Spleen (tissue), 7 donors: ENCODE measurements around the gene GALNT15.

ENCODE experiments used
- POLR2A ChIP-seq, 3 donors: fragments of 450-650 bp; IDR thresholded peaks; one replicate each; pipeline ENCODE4 v1.5.1; 2017; ENCODE audit warnings: antibody characterized with exemption in 3 of 3, mild to moderate bottlenecking in 1 of 3
- TF ChIP-seq, protein P1 (sequence below), 11 experiments: fragments of 200-600 bp in 7 of 11; fragments of 450-650 bp in 4 of 11; sonication (generic) in 4 of 11; IDR thresholded peaks in 8 of 11; conservative IDR thresholded peaks in 3 of 11; 1 replicate in 7 of 11; 2 replicates in 4 of 11; pipeline versions ENCODE4 v1.4.0 to v1.8.0; 2016 to 2021; ENCODE audit warnings: antibody characterized with exemption in 11 of 11, inconsistent platforms in 4 of 11, mild to moderate bottlenecking in 1 of 11
- donor health status: DM: no; HTN: no; CAD: no; lungs with moderate emphysema.
- donor health status: DM: no; HTN: no; CAD: no.
- donor health status: DM: no; HTN: no; CAD: no.

GRCh38 chr3:16231983-16232382 lies 57.5 kb downstream of the GALNT15 start:
- no peak for TF ChIP-seq POLR2A (IDR thresholded peaks at IDR 0.05)
- TF ChIP-seq, protein P1, sequence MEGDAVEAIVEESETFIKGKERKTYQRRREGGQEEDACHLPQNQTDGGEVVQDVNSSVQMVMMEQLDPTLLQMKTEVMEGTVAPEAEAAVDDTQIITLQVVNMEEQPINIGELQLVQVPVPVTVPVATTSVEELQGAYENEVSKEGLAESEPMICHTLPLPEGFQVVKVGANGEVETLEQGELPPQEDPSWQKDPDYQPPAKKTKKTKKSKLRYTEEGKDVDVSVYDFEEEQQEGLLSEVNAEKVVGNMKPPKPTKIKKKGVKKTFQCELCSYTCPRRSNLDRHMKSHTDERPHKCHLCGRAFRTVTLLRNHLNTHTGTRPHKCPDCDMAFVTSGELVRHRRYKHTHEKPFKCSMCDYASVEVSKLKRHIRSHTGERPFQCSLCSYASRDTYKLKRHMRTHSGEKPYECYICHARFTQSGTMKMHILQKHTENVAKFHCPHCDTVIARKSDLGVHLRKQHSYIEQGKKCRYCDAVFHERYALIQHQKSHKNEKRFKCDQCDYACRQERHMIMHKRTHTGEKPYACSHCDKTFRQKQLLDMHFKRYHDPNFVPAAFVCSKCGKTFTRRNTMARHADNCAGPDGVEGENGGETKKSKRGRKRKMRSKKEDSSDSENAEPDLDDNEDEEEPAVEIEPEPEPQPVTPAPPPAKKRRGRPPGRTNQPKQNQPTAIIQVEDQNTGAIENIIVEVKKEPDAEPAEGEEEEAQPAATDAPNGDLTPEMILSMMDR (IDR thresholded peaks at IDR 0.05 in 8 of 11, conservative IDR thresholded peaks at IDR 0.05 in 3 of 11), result no peak
